ENCODE measurements around the gene TCEAL5.

DNA sequence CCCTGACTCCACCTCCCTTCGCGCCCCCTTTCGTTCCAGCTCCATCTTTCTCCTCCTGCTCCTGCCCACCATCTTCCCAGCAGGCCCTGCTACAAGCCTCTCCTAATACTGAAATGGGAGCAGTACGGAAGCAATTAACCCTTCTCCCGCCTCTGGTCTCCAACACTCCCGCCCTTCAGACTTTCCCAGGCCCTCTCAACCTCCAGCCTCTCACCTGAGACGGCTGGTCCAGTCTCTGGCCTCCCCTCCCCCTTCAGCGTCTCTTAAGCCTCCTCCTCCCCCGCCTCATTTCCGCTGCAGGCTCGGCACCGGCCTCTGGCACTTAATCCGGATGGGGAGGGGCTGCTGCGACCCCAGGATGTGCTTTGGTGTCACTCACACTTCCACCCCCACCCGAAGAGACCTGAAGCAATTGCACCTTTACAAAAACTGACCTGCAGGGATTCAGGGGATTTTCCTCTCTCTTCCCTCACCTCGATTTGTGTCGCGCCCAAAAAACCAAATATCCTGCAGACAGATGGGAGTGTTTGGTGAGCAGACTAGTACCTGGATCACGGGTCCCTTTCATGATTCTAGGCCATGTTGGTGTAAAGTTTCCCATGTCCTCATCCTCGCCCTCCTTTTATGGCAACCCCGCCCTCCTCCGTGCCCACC lies 22.3 kb downstream of the TCEAL5 start:
- TF ChIP-seq ZFX (IDR thresholded peaks at IDR 0.05; ENCODE audit: borderline replicate concordance) (no peak), CTCF (IDR thresholded peaks at IDR 0.05) (no peak)
